HG02973 (cell line): ENCODE data around the gene MSI2.

ENCODE experiments used
- ATAC-seq: cut with Tn5 transposase; IDR thresholded peaks from one replicate; pipeline ENCODE4 v1.9.1; 2021; ENCODE audit warnings: moderate library complexity; ENCODE audit not compliant: unreplicated experiment

Gene MSI2

DNA sequence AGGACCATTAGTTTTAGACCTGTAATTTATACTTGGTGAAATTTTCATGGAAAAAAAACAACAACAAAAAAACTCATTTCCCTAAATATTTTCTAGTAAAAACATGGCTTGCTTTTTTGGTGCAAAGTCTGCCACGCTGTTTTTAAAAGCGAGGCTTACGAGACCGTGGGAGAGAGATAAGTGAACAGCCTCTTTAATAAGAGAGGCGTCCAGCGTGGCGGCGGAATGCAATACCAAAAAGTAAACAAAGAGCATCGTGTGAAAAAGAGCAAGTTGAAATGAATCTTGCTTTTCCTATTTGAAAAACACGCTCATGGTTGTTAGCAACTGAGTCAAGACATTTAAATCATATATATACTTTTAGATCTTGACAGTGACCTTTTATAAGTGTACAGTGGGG lies 10.5 kb upstream of the MSI2 start:
- no peak for ATAC-seq

DNA sequence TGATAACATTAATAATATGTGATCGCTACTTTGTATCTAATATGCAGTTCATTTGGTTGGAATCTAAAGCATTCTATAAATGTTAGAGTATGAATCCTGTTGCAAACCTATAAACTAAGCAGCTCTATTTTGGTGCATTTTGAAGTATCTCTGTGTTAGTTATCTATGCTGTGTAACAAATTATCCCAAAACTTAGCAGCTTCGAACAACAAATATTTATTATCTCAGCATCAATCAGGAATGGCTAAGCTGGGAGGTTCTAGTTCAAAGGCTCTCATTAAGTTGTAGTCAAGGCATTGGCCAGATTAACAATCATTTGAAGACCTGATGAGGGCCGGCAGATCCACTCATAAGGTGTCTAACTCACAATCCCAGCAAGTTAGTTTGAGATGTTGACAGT lies 10.1 kb upstream of the MSI2 start:
- no peak for ATAC-seq

DNA sequence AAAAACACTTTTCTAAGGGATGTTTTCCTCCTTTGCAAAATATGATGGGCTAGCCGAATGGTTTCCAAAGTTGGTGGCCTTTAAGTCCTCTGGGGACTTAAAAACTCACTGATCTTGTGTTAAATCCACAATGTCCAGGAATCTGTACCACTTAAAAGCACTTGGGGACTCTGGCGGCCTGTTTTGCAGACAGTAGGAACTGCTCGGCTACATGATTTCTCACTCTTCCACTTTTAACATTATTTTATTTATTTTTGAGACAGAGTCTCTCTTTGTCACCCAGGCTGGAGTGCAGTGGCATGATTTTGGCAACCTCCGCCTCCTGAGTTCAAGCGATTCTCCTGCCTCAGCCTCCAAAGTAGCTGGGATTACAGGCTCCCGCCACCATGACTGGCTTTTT lies 9.1 kb upstream of the MSI2 start:
- ATAC-seq = no peak

- ATAC-seq = no peak
Observed at GRCh38 chr17:57247913-57248312, 8.4 kb upstream of the MSI2 start.

DNA sequence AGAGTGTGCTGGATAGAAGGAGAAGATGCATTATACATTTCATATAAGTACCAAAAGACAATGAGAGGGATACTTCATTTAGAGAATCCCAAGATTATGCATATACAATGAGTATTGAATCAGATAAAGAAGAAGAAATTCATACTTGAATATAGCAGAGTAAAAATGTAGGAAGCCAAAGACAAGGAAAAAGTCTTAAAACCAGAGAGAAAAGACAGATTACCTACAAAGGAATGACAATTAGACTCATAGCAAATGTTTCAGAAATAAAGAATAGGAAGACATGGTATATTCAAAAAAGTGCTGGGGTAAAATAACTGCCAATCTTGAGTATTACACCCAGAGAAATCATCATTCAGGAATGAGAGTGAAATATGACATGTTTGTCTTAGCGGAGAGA lies 6.8 kb upstream of the MSI2 start:
- no peak for ATAC-seq

DNA sequence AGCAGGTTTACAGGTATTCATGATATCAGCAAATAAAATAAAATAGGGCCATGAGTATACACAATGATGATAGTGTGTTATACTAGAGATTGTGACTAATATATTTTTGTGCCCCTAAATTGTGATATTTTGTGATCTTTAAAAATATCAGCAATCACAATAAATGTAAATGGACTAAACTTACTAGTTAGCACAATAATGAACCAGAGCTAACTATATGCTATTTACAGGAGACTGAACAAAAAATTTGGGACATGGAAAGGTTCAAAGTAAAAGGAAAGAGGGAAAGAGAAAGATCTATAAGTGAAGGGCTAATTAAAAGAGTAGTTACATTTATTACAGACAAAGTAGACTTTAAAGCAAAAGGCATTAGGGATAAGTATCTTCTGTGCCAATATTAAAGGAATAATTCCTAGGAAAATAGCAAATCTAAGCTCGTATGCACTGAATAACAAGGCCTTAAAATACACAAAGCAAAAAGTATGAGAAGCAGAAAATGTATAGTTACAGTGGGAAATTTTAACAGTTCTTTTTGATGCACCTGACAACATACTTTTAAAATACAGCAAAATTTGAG lies 5.0 kb upstream of the MSI2 start:
- no peak for ATAC-seq

- ATAC-seq = no peak
Observed at GRCh38 chr17:57253362-57254065, 2.8 kb upstream of the MSI2 start.

GRCh38 chr17:57255182-57255775 lies 1.0 kb upstream of the MSI2 start:
- no peak for ATAC-seq

DNA sequence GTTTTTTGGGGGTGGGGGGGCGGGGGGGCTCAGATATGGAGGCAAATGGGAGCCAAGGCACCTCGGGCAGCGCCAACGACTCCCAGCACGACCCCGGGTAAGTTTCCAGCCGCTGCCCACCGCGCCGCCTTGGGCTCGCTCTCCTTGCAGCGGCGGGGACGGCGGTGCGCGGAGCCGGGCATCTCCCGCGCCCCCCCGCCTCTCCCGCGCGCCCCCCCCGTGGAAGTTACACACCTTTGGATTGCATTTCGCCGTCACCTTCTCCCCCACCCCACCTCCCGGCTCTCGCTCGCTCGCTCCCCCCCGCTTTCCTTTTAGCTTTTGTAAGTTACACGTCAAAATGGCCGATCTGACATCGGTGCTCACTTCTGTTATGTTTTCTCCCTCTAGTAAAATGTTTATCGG lies 387 bp downstream of the MSI2 start:
- peak; percentile 10 for ATAC-seq

- ATAC-seq = no peak
Observed at GRCh38 chr17:57257195-57257894, 1.0 kb downstream of the MSI2 start.

DNA sequence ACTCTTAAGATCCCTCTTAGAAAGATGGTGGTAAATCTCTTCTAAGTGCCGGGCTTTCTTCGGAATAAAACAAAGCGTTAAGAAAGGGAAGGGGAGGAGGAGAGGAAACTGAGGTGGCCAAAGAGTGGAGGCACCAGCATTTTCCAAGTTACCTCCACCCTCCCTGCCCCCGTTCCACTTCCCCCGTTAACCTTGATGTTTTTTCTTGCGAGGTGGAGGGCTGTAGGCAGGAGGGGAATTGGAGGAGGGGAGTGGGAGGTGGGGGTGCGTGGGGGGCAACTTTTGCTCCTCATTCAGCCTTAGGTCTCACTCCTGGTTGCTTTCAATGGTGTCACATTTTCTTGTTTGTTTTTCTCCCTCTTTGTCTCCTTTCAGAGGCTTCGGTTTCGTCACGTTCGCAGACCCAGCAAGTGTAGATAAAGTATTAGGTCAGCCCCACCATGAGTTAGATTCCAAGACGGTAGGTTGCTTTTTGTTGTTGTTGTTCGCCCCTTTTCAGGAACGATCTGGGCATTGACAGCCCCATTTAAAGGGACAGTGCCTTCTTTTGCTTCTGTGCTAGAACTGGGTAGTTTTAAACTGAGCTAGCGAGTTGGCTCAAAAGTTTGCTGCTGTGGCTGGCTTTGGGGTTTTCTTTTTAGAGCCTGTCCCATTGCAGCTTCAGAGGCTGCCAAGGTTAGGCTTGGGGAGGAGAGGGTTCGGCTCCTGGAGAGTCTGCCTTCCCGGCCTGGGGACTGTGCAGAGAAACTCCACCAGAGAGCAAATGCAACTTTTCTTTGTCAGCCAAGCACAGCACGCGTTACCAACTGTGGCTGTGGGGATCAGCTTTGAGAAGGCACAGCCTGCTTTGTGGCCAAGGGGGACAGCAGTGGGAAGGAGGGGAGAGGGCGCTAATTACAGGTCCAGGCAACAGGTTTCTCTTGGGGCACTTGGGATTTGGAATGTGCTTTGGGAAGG lies 1.9 kb downstream of the MSI2 start:
- no peak for ATAC-seq

DNA sequence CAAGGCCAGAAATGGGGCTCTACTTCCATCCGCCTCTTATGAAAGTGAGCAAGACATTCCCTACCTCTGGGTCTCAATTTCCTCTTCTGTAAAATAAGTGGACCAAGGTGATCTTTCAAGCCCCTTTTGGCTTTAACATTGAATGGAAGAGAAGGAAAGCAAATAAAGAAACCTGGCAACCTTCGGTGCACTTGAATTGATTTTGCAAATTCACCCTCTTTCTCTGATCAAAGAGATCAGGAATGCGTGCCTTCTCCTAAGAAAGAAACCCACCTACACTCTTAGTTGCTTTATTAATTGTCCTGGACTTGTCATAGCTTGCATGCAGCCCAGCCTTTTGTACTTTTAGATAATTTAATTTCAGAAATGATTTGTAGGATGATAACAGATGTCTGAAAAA lies 3.0 kb downstream of the MSI2 start:
- no peak for ATAC-seq

GRCh38 chr17:57259817-57260216 lies 3.5 kb downstream of the MSI2 start:
- no peak for ATAC-seq

GRCh38 chr17:57260325-57261083 lies 4.2 kb downstream of the MSI2 start:
- no peak for ATAC-seq

- no peak for ATAC-seq
Observed at GRCh38 chr17:57261084-57261461, 4.8 kb downstream of the MSI2 start.

DNA sequence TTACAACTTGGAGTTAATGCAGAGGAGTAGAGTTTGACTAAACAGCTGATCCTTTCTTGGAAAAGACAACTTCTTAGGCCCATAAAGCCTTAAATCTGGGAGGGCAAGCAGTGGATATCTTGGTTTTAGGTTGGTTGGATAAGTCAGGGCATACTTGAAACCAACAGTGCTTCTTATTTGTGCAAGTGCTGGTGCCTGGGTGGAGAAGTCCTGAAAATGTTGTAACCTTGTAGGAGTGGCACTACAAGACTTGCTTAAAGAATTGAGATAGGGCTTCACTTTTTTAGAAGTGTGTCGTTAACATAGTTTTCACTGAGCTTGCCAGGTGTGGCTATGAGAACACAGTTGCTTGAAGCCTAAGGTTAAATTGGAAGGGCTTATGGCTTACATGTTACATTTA lies 6.2 kb downstream of the MSI2 start:
- no peak for ATAC-seq

DNA sequence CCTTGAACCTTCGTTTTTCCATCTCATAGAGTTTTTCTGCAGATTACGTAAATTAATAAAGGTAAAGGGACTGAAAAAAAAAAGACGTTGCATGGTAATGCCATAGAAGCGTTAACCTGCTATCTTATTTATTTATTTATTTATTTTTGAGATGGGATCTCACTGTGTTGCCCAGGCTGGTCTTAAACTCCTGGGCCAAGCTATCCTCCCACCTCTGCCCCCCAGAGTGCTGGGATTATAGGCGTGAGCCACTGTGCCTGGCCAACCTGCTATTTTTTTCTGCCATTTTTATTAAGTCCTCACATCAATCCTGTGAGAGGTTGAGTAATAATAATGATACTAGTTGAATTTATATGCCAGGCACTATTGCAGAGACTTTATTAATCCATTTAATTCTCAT lies 7.9 kb downstream of the MSI2 start:
- no peak for ATAC-seq

DNA sequence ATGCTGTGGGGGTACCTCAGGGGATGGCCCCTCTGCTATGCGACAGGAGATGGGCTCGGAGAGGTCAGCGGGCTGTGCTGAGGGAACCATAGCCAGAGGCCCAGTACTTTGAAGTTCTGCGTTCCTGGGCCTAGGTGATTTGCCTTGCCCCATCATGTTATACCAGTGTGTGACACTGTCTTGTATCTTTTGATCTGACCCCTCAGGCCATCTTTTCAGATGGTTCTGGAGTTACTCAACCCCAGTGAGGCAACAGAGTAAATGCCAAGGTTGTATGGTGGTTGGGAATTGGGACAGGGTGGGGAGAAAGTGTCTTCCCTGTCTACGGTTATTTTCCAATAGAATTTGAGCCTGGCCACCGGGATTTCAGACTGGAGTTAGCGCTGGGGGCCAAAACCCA lies 8.5 kb downstream of the MSI2 start:
- ATAC-seq = no peak

GRCh38 chr17:57266902-57267311 lies 10.6 kb downstream of the MSI2 start:
- ATAC-seq = no peak

DNA sequence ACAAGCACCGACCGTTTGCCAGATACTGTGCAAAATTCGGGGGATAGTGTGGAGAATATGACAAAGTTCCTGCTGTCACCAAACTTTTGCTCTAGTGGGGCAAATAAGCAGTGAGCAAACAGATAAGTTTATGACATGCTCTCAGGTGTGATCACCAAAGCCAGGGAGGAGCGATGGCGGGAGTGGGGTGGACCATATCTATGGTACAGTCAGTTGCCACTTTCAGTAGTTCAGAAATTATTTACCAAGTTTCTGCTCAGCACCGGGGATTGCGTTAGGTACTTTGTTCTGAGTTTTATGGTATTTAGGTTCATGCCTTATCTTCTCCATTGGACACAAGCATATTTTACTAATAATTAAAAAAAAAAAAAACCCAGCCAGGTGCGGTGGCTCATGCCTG lies 11.9 kb downstream of the MSI2 start:
- ATAC-seq = no peak
